DMS53 (cell line): ENCODE results near the gene RASL12.
A peak's percentile ranks its signal among the peaks of the same experiment; 100 is the strongest.
"Not testable (repeated sequence)": the region's sequence is repeated elsewhere in the genome, so short reads cannot be mapped to it uniquely, and the experiment has no call there.

ENCODE experiments used
- DNase-seq: peaks from one replicate; lab custom pipeline; 2025; lab: John Stamatoyannopoulos, UW

RASL12 gene

DNA sequence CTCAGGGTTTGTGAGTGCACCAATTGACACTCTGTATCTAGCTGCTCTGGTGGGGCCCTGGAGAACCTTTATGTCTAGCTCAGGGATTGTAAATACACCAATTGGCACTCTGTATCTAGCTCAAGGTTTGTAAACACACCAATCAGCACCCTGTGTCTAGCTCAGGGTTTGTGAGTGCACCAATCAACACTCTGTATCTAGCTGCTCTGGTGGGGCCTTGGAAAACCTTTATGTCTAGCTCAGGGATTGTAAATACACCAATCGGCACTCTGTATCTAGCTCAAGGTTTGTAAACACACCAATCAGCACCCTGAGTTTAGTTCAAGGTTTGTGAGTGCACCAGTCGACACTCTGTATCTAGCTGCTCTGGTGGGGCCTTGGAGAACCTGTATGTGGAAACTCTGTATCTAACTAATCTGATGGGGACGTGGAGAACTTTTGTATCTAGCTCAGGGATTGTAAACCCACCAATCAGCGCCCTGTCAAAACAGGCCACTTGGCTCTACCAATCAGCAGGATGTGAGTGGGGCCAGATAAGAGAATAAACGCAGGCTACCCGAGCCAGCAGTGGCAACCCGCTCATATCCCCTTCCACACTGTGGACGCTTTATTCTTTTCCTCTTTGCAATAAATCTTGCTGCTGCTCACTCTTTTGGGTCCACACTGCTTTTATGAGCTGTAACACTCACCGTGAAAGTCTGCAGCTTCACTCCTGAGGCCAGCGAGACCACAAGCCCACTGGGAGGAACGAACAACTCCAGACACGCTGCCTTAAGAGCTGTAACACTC is 8.0 kb upstream of the RASL12 start:
- not testable (repeated sequence) for DNase-seq

DNA sequence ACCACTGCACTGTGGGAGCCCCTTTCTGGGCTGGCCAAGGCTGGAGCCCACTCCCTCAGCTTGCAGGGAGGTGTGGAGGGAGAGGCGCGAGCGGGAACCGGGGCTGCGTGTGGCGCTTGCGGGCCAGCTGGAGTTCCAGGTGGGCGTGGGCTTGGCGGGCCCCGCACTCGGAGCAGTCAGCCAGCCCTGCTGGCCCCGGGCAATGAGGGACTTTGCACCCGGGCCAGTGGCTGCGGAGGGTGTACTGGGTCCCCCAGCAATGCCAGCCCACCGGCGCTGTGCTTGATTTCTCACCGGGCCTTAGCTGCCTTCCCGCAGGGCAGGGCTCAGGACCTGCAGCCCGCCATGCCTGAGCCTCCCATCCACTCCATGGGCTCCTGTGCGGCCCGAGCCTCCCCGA is 7.2 kb upstream of the RASL12 start:
- DNase-seq: not testable (repeated sequence)

DNA sequence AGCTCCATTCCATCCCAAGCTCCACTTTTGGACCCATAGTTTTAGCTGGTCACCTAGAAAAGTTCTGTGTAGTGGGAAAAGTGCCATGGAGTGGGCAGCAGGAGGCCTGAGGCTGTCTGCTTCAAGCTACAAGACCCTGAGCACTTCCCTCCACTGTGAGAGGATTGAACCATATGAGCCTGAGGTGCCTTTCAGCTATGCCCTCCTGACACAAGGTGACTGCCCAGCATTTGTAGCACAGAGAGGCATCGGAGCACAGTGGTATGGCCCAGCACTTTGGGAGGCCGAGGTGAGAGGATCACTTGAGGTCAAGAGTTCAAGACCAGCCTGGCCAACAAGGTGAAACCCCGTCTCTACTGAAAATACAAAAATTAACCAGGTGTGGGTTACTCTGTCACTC is 4.8 kb upstream of the RASL12 start:
- DNase-seq: no peak

DNA sequence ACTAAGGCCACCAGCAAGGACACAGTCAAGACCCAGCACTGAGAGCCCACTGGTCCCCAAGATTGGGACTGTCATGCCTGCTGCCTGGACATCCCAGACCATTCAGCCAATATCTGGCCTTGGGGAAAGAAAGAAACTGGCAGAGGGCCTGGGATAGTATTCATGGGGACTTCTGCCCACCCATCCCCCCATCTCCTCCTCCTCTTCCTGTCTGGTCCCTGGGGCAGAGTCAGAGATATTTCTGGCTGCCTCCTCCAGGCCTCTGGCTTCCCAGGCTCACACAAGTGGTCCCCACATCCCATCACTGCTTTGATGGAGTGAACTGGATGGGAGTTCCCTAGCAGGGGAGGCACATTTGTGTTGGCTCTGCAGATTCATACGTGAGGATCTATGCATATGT is 4.2 kb upstream of the RASL12 start:
- DNase-seq: no peak

DNA sequence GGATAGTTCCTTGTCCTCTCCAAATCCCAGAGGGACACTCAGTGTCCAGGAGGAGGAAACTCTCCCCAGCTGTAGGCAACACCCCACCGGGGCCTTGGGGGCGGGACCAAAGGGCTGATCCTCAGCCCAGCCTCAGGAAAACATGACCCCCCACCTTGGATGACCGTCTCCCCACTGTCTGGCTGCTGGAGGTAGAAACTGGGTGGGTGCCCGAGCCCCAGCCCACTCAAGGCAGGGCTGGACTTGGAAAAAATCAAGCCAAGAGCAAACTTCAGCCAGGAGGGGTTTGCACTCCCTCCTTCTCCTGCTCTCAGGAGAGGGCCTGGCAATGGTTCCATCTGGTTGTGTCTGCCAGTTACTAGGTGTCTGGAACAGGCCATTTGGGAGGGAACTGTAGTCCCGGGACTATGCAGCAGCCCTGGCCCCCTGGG is 3.6 kb upstream of the RASL12 start:
- no peak for DNase-seq

DNA sequence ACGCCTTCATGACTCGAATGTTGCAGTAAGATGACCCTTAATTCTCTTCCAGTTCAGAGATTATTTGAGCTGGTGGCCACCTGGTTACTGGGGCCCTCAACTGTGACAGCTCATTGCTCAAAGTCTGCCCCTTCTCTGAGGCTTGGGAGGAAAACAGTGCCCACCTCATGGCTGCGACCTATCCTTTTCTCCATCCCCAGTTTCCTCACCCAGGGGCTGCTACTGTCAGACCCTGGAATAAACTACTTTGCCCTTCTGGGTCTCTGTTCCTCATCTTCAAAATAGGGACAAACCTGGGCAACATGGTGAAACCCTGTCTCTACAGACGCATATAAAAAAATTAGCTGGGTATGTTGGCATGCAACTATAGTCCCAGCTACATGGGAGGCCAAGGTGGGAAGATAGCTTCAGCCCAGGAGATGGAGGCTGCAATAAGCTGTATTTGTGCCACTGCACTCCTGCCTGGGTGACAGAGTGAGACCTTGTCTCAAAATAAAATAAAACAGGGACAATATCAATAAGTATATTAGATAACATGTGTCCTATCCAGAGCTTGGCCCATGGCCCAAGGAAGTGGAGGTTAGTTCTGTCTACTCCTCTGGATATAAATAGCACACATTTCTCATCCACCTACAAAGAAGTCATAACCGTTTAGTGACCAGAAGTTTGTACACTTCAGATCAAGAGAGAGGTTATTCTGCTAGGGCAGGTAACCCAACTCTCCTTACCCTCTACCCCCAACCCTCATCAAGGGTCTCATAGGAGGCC is 2.2 kb upstream of the RASL12 start:
- DNase-seq: no peak

DNA sequence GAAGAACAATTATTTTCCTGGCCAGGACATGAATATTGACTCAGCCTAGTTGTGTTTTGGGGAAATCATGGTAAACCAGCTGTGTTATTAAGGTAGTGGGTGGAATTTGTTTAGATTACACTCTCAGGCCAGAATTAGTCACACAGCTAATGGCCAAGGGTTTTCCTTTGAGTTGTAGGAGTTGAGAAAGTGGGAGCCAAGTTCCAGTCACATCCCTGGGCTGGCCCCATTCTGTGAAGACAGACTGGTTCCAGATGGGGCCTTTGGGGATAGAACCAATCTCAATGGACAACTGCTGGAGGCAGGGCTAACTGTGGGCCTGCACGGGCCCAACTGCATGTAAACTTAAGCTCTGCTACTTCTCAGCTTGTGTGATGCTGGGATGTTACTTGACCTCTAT is 1.4 kb upstream of the RASL12 start:
- no peak for DNase-seq

DNA sequence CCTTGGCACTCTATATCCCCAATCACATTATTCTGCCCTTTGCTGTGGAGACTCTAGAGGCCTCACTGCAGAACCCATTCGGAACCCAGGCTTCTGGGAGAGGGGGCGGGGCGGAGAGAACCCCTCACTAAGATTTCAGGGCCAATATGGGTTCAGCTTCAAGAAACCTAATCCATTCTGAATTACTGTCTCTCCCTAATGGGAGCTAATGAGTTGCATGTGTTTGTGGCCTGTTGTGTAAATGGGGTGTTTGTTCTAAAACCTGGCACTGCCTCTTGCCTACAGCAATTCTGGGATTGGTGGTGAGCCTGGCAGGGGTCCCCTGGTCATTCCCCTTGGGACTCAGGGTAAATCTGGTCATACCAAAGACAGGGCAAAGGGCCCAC is 605 bp upstream of the RASL12 start:
- DNase-seq: no peak

DNA sequence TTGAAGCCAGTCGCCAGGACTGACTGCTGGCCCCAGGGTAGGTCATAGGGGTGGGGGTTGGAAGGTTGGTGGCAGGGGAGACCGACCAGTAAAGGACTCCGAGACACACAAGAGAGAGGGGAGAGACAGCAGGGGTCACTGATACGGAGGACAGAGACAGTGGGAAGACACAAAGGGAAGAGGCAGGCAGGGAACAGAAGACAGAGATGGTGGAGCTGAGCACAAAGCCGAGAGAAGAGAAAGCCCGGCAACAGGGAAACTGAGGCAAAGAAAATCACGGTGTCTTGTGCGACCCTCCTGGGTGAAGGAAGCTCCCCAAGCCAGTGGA is 510 bp downstream of the RASL12 start:
- DNase-seq: no peak

DNA sequence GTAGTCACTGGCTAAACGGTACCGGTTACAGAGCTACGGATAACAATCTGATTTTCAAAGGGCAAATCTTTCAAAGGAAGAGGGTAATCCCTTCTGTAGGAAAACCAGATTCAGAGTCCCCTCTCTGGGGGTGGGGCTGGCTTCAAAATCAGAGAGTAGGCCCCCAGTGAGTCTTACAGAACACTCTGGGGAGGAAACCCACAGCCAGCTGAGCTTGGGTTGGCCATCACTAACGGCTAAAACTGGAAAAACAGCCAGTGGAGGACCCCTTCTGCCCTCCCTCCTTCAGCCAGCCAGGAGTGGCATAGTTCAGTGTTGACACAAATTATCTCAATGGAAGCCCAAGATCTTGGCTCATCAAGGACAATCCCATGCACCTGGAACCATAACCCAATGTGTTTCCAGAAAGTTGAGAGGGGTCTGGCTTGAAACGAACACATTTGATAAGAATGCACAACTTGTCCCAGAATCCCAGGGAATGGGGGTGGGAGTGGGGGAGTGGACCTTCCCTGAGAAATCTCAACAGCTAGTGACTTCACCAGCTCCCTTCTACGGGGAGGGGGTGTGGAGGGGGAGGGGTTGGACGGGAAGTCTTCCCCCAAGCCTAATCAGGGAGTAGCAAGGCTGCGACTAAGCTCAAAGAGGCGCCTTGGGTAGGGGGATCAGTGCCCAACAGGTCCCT is 1.0 kb downstream of the RASL12 start:
- no peak for DNase-seq

DNA sequence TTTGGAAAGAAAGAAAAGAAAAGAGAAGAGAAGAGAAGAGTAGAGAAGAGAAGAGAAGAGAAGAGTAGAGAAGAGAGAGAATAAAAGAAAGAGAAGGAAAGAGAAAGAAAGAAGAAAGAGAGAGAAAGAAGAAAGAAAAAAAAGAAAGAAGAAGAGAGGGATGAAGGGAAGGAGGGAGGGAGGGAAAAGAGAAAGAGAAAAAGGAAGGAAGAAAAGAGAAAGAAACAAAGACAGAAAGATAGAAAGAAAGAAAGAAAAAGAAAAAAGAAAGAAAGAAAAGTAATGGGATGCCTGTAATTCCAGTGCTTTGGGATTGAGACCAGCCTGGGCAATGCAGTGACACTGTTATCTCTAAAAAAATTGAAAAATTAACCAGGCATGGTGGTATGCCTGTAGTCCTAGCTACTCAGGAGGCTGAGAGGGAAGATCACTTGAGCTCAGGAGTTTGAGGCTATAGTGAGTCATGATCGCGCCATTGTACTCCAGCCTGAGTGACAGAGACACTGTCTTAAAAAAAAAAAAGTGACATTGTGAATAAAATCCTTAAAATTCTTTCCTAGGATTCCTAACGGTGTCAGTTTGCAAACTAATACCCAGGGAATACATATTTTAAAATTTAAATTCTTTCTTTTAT is 1.7 kb downstream of the RASL12 start:
- DNase-seq: peak; percentile 22

DNA sequence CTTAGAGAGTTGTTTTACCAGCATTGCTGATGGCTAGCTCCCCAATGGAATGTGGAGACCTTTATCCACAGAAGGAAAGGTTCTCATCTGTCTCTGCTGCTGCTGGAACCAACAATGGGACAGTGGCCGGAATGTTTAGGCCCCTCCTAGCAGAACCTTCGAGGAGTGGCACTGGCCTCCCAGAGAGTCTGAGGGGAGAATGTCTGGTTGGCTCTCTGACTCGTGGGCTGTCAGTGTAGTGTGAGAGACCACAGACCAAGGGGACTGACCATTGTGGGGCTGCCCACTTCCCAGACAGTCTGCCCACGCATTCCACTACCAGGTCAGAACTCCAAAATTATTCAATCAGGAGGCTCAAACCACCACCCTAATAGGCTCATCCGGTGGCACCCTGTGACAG is 5.1 kb downstream of the RASL12 start:
- DNase-seq: no peak

DNA sequence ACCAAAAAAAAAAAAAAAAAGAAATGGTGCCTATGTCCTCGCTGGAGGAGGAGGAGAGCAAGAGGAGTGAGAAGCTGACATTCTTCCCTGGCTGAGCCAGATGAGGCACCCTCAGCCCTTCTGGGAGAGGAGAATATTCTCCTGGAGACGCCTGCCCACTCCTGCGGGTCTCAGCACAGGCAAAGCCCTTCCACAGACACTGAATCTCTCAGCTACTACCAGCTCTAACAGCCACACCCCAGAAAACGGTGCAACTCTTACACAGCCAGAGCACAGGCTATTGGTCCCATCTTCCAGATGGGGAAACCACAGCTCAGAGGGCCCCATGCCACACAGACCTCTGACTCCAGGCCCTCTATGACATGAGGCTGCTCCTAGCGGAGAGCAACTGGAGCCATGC is 5.7 kb downstream of the RASL12 start:
- DNase-seq: no peak

DNA sequence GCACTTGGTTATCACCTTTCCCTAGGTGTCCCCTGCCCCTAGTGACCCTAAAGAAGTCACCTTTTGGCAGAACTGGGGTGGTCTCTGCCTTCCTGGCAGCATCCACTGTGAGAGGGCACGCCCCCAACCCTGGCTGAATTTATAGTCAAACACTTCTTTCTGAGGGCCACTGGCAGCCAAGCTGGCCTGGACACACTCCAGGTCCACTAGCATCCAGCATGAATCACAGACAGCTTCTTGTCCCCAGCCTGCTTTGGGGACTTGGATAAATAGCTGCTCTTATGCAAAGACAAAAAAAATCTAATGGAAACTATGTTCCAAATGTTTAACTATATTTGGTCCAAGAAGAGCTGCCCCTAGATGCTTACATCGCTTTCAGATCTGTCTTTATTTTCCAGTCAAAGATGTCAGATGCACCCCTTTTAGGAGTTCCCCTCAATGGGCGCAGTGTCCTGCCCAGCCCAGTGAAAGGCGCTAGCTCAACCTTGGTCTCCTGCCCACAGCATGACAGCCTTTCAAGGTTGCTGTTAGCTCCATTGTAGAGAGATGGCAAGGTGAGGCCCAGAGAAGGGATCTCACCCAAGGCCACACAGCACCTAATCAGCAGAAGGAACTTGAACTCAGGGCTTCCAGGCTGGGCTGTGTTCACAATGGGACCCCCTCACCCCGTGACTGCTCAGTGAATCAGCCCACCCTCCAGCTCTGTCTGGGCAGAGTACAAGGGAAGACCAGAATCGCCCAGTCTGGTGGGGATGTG is 7.0 kb downstream of the RASL12 start:
- DNase-seq: no peak

DNA sequence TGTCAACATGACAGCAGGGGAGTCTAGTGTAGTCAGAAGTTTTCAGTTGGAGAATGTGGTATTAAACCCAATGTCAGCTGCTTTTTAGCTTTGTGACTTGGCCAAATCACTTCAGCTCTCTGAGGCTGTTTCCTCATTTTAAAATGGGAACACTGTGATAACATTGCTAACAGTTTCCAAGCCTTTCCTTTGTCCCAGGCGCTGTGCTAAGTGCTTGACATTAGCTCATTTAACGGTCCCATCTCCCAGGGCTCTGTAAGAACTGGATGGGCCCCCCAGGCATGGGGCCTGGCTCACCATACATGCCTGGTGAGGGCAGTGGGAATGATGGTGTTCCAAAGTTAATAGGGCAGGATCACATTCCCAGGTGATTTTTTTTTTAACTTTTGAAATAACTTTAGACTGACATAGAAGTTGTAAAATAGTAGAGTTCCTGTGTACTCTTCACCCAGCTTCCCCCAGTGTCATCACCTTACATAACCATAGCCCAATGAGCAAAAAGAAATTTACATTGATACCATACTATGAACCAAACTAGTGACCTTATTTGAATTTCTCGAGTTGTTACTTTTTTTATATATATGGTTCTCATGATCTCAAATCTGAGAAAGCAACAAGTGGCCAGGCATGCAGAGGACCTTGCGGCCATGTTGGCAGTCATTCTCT is 7.7 kb downstream of the RASL12 start:
- DNase-seq: no peak

DNA sequence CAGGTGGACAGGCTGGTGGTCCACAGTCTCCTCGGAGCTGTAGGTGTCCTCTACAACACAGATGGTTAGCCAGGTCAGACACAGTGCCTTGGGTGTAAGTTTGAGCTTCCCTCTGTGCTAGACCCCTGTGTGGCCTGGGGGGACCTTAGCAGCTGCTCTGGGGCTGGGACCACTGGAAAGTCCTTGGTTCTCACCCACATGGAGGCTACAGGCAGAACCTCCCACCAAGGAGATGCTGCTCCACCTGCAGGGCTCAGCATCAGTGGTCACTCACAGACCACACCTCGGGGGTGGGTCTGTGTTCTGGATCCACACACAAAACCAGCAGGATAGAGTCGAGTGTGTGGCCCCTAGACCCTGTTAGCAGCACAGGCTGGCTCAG is 8.4 kb downstream of the RASL12 start:
- DNase-seq: no peak

DNA sequence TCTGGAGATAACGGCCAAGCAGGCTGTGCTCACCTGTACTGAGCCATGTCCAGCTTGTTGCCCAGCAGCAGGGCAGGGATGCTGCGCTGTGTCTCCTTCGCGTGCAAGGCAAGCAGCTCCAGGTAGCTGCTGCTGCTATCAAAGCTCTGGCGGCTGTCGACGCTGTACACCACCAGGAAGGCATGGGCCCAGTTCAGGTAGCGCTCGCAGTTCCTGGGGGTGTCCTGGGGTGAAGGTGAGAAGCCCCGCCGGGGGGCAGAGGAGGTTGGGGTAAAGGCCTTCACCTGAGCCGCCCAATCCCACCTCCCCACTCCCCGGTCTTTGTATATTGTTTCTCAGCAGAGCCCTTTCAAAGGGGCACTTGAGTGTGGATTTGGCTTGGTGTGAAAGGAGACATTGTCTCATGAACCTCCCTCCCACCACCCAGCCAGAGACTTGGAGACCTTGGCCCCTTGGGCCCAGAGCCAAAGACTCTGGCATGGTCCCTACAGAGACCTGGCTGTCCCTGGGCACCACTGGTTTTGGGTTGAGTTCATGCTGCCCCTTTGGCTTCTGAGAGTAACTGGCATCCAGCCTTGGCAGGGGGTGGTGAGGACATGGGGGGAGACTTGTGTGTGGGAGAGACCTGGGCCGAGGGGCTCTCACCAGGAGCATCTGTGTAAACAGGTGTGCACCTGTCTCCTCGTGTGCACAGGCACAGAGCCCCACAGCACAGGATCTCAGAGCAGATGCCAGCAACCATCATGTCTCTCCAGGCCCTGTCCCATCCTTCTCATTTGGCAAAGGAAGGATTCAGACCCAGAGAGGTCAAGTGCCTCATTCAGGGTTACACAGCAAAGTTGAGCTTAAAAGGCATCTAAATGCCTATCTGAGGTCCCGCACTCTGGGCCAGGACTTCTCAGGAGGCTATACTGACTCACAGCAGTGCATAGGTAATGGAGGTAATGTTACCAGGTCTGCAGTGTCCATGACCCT is 9.1 kb downstream of the RASL12 start:
- peak; percentile 11 for DNase-seq

DNA sequence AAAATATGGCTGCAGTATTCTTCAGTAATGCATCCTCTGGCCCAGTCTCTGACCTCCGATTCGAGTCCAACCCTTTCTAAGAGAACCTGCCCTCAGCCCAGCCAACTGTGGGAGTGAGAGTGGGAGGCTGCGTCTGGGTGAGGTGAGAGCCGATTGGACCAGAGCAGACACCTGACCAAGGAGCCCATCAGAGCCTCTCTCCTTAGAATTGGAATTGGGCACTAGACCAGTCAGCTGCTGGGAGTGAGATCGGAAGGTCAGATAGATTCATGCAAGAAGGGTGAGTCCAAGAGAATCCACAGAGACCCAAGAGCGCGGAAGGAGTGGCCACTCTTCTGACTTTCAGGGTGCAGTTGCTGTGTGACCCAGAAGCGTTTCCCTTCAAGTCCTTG is 10.2 kb downstream of the RASL12 start:
- no peak for DNase-seq

DNA sequence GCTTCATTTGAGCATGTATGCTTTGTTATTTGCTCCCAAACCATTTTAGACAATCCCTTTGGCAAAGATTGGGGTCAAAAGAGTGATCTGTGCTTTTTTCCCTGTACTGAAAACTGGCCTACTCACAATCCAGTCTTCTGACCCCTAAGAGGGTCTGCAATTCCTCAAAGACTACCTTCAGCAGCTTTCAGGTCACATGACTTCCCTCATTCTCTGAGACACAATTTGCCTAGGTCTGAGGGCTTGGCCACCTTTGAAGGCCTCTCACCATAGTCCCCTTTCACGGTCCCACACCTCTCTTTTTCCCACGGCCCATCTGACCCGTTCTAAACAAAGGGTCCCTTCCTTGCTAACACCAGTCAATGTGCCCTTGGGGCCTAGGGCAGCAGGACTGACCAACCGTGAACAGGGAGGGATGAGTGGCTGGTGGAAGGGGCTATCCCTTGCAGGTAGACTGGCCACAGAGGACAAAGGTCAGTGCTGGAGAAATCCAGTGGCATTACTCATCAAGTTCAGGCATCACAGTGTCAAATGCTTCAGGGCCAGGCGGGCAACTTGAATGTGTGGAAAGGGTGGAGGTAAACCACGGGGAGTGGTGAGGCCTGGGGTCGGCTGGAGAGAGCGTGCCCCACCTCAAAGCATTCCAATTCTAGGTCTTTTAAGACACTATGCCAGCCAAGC is 10.8 kb downstream of the RASL12 start:
- DNase-seq: peak; percentile 67

DNA sequence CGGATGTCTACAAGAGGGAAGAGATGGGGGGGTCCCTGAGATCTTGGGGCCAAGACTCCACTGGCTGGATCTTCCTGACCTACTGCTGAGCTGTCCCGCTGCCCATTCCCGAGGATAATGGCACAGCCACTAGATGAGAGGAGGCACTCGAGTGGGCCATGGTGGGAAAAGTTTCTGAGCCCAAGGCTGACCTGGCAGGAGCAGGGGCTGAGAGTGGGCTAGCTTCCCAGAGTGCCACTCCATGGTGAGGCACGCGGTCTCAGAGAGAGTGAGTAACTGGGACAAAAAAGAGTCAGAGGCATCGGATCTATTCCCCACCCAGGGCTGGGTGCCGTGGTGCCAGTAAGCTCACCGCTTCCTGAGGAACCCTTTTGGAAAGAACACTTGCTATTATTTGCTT is 11.7 kb downstream of the RASL12 start:
- DNase-seq: no peak
